CD14-positive monocyte (primary cell): ENCODE measurements around the gene CEL. TPM values are rescaled to one million over a fixed set of nuclear protein-coding genes. Genes with fewer than 3 reads are reported as not detected.

Experiments
- DNase-seq, 3 donors: peaks; one replicate each; pipeline ENCODE4 v3.0.0-alpha.2; 2011 to 2022
- H2AFZ ChIP-seq: 2 replicates; pipeline ENCODE4 v1.6.0; 2012; ENCODE audit warnings: mild to moderate bottlenecking, low read depth, low read length, inconsistent platforms; ENCODE audit not compliant: insufficient read depth, poor library complexity, severe bottlenecking
- H3K27ac ChIP-seq, 2 donors: 1 replicate in 1 of 2; 2 replicates in 1 of 2; pipeline ENCODE4 v1.5.1; 2012 to 2013; ENCODE audit warnings: low read length in 2 of 2, control low read depth in 1 of 2, inconsistent platforms in 1 of 2, low read depth in 1 of 2, mild to moderate bottlenecking in 1 of 2
- H3K27me3 ChIP-seq, 2 donors: one replicate each; pipeline versions ENCODE4 v1.6.0 to v1.6.1; 2011 to 2013; ENCODE audit warnings: low read length in 2 of 2; ENCODE audit not compliant: control insufficient read depth in 2 of 2, insufficient read depth in 2 of 2
- H3K36me3 ChIP-seq, 2 donors: replicated peaks in 1 of 2; 1 replicate in 1 of 2; 2 replicates in 1 of 2; pipeline versions ENCODE4 v1.5.1 to v1.6.1; 2012 to 2013; ENCODE audit warnings: low read length in 2 of 2, control low read depth in 1 of 2, inconsistent platforms in 1 of 2, mild to moderate bottlenecking in 1 of 2; ENCODE audit not compliant: insufficient read depth in 2 of 2, control insufficient read depth in 1 of 2
- H3K4me1 ChIP-seq, 2 donors: 1 replicate in 1 of 2; 2 replicates in 1 of 2; pipeline versions ENCODE4 v1.5.1 to v1.6.1; 2012 to 2013; ENCODE audit warnings: low read length in 2 of 2, control low read depth in 1 of 2, inconsistent platforms in 1 of 2, mild to moderate bottlenecking in 1 of 2, moderate library complexity in 1 of 2; ENCODE audit not compliant: insufficient read depth in 2 of 2, control insufficient read depth in 1 of 2
- H3K4me2 ChIP-seq: replicated peaks from 2 replicates; pipeline ENCODE3; 2012; ENCODE audit warnings: low read length, moderate library complexity, mild to moderate bottlenecking; ENCODE audit not compliant: poor library complexity, severe bottlenecking; ENCODE audit errors: extremely low read depth
- H3K4me3 ChIP-seq, 3 experiments: fragments of 200-600 bp in 1 of 3; sonication (generic) in 1 of 3; replicated peaks in 1 of 3; 1 replicate in 2 of 3; 2 replicates in 1 of 3; pipeline ENCODE4 v1.5.1; 2011 to 2013; ENCODE audit warnings: low read length in 3 of 3, mild to moderate bottlenecking in 3 of 3, control low read depth in 2 of 3, low read depth in 2 of 3, inconsistent platforms in 1 of 3, moderate library complexity in 1 of 3
- H3K79me2 ChIP-seq: 2 replicates; pipeline ENCODE4 v1.6.0; 2012; ENCODE audit warnings: mild to moderate bottlenecking, control low read depth, inconsistent platforms, low read length, moderate library complexity; ENCODE audit not compliant: insufficient read depth
- H3K9ac ChIP-seq: 2 replicates; pipeline ENCODE4 v1.6.0; 2017; ENCODE audit warnings: low read length, mild to moderate bottlenecking; ENCODE audit not compliant: insufficient read depth, poor library complexity, severe bottlenecking
- H3K9me3 ChIP-seq, 2 donors: replicated peaks in 1 of 2; 1 replicate in 1 of 2; 2 replicates in 1 of 2; pipeline versions ENCODE4 v1.5.1 to v1.6.1; 2012 to 2013; ENCODE audit warnings: low read length in 2 of 2, control low read depth in 1 of 2; ENCODE audit not compliant: control insufficient read depth in 1 of 2, insufficient read depth in 1 of 2
- H4K20me1 ChIP-seq: 2 replicates; pipeline ENCODE4 v1.6.0; 2012; ENCODE audit warnings: mild to moderate bottlenecking, low read length, control low read depth, moderate library complexity; ENCODE audit not compliant: insufficient read depth
- H3K27ac Mint-ChIP-seq, 7 donors: one replicate each; pipeline ENCODE4 v1.8.0; 2020; ENCODE audit warnings: mild to moderate bottlenecking in 7 of 7, mixed read lengths in 7 of 7, moderate library complexity in 6 of 7, inconsistent platforms in 2 of 7
- H3K27me3 Mint-ChIP-seq, 3 donors: one replicate each; pipeline ENCODE4 v1.8.0; 2021 to 2022; ENCODE audit warnings: low read depth in 3 of 3, mild to moderate bottlenecking in 3 of 3, mixed read lengths in 3 of 3, moderate library complexity in 3 of 3, inconsistent platforms in 1 of 3
- H3K36me3 Mint-ChIP-seq, 2 donors: one replicate each; pipeline ENCODE4 v1.8.0; 2020; ENCODE audit warnings: mixed read lengths in 2 of 2, inconsistent platforms in 1 of 2, mild to moderate bottlenecking in 1 of 2
- H3K4me1 Mint-ChIP-seq: one replicate; pipeline ENCODE4 v1.8.0; 2020; ENCODE audit warnings: mild to moderate bottlenecking, mixed read lengths
- H3K4me3 Mint-ChIP-seq, 2 donors: one replicate each; pipeline ENCODE4 v1.8.0; 2020; ENCODE audit warnings: mild to moderate bottlenecking in 2 of 2, mixed read lengths in 2 of 2, moderate library complexity in 1 of 2
- H3K9me3 Mint-ChIP-seq, 7 donors: one replicate each; pipeline ENCODE4 v1.8.0; 2020 to 2022; ENCODE audit warnings: mixed read lengths in 7 of 7, mild to moderate bottlenecking in 6 of 7, moderate library complexity in 6 of 7, inconsistent platforms in 2 of 7
- WGBS: methylation state at CpG from one replicate; pipeline ENCODE4 v1.1.5; 2013; ENCODE audit warnings: missing lambda C conversion rate; ENCODE audit not compliant: insufficient coverage; 5-methylcytosine and 5-hydroxymethylcytosine counted together
- intact Hi-C, 2 donors: fragments of 100-400 bp; cut with micrococcal nuclease; formaldehyde crosslinking; loops; one replicate each; pipeline versions ENCODE4 v1.15.0 to v1.15.1; 2023
- polyA plus RNA-seq, 3 donors: library from polyadenylated mRNA; depleted of rRNA in 1 of 3; unstranded in 2 of 3; stranded (reverse) in 1 of 3; fragments of 300-500 nt in 2 of 3; fragments of >200 nt in 1 of 3; fragmentation: Illumina TruSeq in 2 of 3; gene quantifications; 1 replicate in 2 of 3; 2 replicates in 1 of 3; pipeline ENCODE4 v1.2.3, GENCODE V29; 2012 to 2021
- TF ChIP-seq, protein P1 (sequence below): fragments of 200-600 bp; IDR thresholded peaks from one replicate; pipeline ENCODE4 v1.8.0; 2022; ENCODE audit warnings: antibody characterized with exemption, mild to moderate bottlenecking

The CEL gene
- polyA plus RNA-seq, 3 donors = 0.24 TPM; not detected in 2

GRCh38 chr9:133050142-133050541, 11.6 kb upstream of the CEL start:
- 100% methylated on average over 6 of the region's 6 CpGs for WGBS
- Histone ChIP-seq H3K27ac (no peak overlapping the region), H3K27me3 (no peaks in the 10 kb centered on the region), H3K36me3 (peaks cover 87 to 96% of the 10 kb centered on the region in 2 donors), H2AFZ (no peak overlapping the region), H3K9me3 (no peaks in the 10 kb centered on the region), H3K79me2 (no peaks in the 10 kb centered on the region), H3K4me1 (no peaks in the 10 kb centered on the region), H3K9ac (no peak overlapping the region), H3K4me3 (no peak overlapping the region), H4K20me1 (no peaks in the 10 kb centered on the region), H3K4me2 (no peak overlapping the region)
- no peaks in the 10 kb centered on the region for H3K27me3 Mint-ChIP-seq
- TF ChIP-seq, protein P1, sequence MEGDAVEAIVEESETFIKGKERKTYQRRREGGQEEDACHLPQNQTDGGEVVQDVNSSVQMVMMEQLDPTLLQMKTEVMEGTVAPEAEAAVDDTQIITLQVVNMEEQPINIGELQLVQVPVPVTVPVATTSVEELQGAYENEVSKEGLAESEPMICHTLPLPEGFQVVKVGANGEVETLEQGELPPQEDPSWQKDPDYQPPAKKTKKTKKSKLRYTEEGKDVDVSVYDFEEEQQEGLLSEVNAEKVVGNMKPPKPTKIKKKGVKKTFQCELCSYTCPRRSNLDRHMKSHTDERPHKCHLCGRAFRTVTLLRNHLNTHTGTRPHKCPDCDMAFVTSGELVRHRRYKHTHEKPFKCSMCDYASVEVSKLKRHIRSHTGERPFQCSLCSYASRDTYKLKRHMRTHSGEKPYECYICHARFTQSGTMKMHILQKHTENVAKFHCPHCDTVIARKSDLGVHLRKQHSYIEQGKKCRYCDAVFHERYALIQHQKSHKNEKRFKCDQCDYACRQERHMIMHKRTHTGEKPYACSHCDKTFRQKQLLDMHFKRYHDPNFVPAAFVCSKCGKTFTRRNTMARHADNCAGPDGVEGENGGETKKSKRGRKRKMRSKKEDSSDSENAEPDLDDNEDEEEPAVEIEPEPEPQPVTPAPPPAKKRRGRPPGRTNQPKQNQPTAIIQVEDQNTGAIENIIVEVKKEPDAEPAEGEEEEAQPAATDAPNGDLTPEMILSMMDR = no peak
- H3K9me3 Mint-ChIP-seq = no peaks in the 10 kb centered on the region
- DNase-seq = no peak
- H3K27ac Mint-ChIP-seq = no peak overlapping the region
- H3K4me1 Mint-ChIP-seq = no peaks in the 10 kb centered on the region
- intact Hi-C loops = no loop called here
- no peak overlapping the region for H3K4me3 Mint-ChIP-seq
- peaks cover 69 to 93% of the 10 kb centered on the region in 2 donors for H3K36me3 Mint-ChIP-seq

DNA sequence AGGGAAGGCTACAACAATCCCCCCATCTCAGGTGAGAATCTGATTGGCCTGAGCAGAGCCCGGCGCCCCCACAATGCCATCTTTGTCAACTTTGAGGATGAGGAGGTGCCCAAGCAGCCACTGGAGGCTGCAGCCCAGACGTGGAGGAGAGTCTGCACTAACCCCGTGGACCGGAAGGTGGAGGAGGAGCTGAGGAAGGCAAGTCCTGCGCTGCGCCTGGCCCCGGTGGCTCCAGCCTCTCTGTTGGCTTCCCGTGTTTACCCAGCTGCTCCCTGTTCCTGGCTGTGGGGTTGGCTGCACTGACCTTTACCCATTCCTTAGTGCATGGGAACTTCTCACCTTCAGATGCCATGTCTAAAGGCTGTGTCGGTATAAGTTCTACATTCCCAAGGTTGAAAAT, 11.0 kb upstream of the CEL start:
- H3K79me2 ChIP-seq = no peaks in the 10 kb centered on the region
- H3K9me3 Mint-ChIP-seq = no peaks in the 10 kb centered on the region
- H3K4me1 ChIP-seq = no peaks in the 10 kb centered on the region
- no peak overlapping the region for H3K27ac Mint-ChIP-seq
- DNase-seq = no peak
- H4K20me1 ChIP-seq = no peaks in the 10 kb centered on the region
- 98% methylated on average over 8 of the region's 10 CpGs for WGBS
- no peak overlapping the region for H3K9ac ChIP-seq
- no peak overlapping the region for H3K4me3 ChIP-seq
- H3K36me3 Mint-ChIP-seq = peaks cover 69 to 93% of the 10 kb centered on the region in 2 donors
- no peaks in the 10 kb centered on the region for H3K4me1 Mint-ChIP-seq
- no peak overlapping the region for H2AFZ ChIP-seq
- intact Hi-C loops = no loop called here
- H3K9me3 ChIP-seq = no peaks in the 10 kb centered on the region
- H3K27me3 Mint-ChIP-seq = no peaks in the 10 kb centered on the region
- no peaks in the 10 kb centered on the region for H3K27me3 ChIP-seq
- no peak overlapping the region for H3K4me3 Mint-ChIP-seq
- no peak overlapping the region for H3K27ac ChIP-seq
- H3K4me2 ChIP-seq = no peak overlapping the region
- peaks cover 87 to 96% of the 10 kb centered on the region in 2 donors for H3K36me3 ChIP-seq
- TF ChIP-seq, protein P1 = no peak
